Measurements from ENCODE around the gene AKAP13.

DNA sequence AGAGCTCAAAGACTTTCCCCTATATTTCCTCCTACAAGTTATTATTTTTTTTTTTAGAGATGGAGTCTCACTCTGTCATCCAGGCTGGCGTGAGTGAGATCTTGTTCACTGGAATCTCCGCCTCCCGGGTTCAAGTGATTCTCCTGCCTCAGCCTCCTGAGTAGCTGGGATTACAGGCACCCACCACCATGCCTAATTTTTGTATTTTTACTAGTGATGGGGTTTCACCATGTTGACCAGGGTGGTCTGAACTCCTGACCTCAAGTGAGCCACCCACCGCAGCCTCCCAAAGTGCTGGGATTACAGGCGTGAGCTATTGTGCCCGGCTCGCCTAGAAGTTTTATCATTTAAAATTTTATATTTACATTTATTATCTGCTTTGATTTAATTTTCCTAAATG, 5.9 kb downstream of the AKAP13 start:
- TF ChIP-seq SIX5 (IDR thresholded peaks at IDR 0.05; ENCODE audit: low read depth, low read length) (no peak), CTCF (IDR thresholded peaks at IDR 0.05; ENCODE audit: control extremely low read depth in 1 of 3, insufficient read depth in 1 of 3, low read depth in 1 of 3, low read length in 3 of 3) (no peak), RXRA (IDR thresholded peaks at IDR 0.05; ENCODE audit: insufficient read depth, low read depth, low read length) (no peak), POLR2A (IDR thresholded peaks at IDR 0.05; ENCODE audit: control extremely low read depth in 1 of 2, low read depth in 2 of 2, low read length in 2 of 2) (no peak), POLR2AphosphoS5 (IDR thresholded peaks at IDR 0.05; ENCODE audit: low read depth, low read length) (no peak), HDAC2 (IDR thresholded peaks at IDR 0.05; ENCODE audit: borderline replicate concordance in 1 of 2, low read depth in 2 of 2, low read length in 2 of 2) (no peak), JUN (IDR thresholded peaks at IDR 0.05; ENCODE audit: low read depth, low read length) (no peak), ZNF274 (IDR thresholded peaks at IDR 0.05; ENCODE audit: borderline replicate concordance, extremely low read depth, low read length) (no peak)
- TF ChIP-seq, protein P1, sequence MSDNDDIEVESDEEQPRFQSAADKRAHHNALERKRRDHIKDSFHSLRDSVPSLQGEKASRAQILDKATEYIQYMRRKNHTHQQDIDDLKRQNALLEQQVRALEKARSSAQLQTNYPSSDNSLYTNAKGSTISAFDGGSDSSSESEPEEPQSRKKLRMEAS (IDR thresholded peaks at IDR 0.05), result no peak

Measured in H1 (cell line).